Activated CD8-positive, alpha-beta memory T cell treated with anti-CD3 and anti-CD28 coated beads, Interleukin-2, amount 50 U/mL, for 48 hours (primary cell): ENCODE results near the gene TRABD.

Experiments
- DNase-seq: peaks from one replicate; pipeline ENCODE4 v3.0.0-alpha.2; 2020

The TRABD gene

GRCh38 chr22:50220603-50221409 lies 35.1 kb downstream of the TRABD start:
- no peak for DNase-seq

GRCh38 chr22:50221410-50222300 lies 35.9 kb downstream of the TRABD start:
- DNase-seq, result no peak

GRCh38 chr22:50222508-50222907 lies 36.8 kb downstream of the TRABD start:
- DNase-seq, result no peak

GRCh38 chr22:50224071-50224470 lies 38.4 kb downstream of the TRABD start:
- DNase-seq, result no peak

- no peak for DNase-seq
Measured at GRCh38 chr22:50225200-50225969, 39.7 kb downstream of the TRABD start.

GRCh38 chr22:50226063-50226874 lies 40.6 kb downstream of the TRABD start:
- no peak for DNase-seq

- no peak for DNase-seq
Measured at GRCh38 chr22:50226875-50227165, 41.1 kb downstream of the TRABD start.

GRCh38 chr22:50227579-50228215 lies 42.0 kb downstream of the TRABD start:
- no peak for DNase-seq

GRCh38 chr22:50228366-50228765 lies 42.7 kb downstream of the TRABD start:
- DNase-seq, result no peak

- no peak for DNase-seq
Measured at GRCh38 chr22:50229370-50229769, 43.7 kb downstream of the TRABD start.

GRCh38 chr22:50232481-50233151 lies 46.9 kb downstream of the TRABD start:
- DNase-seq, result no peak

- DNase-seq, result no peak
Measured at GRCh38 chr22:50233223-50233622, 47.5 kb downstream of the TRABD start.

GRCh38 chr22:50236731-50237409 lies 51.2 kb downstream of the TRABD start:
- DNase-seq, result no peak

- DNase-seq, result no peak
Measured at GRCh38 chr22:50238755-50239154, 53.0 kb downstream of the TRABD start.

GRCh38 chr22:50242406-50242949 lies 56.8 kb downstream of the TRABD start:
- no peak for DNase-seq

GRCh38 chr22:50243685-50244419 lies 58.1 kb downstream of the TRABD start:
- no peak for DNase-seq

- DNase-seq, result peak; percentile 97
Measured at GRCh38 chr22:50244420-50245213, 58.9 kb downstream of the TRABD start, which contains the start of gene TUBGCP6. TUBGCP6 (minus strand) TSS chr22:50245023; CDS start chr22:50244459, 564 bp downstream.

GRCh38 chr22:50245214-50246072 lies 59.7 kb downstream of the TRABD start:
- no peak for DNase-seq
